NCI-H2171 (cell line): ENCODE measurements around the gene FOXA3.
"Not testable (repeated sequence)": the region's sequence is repeated elsewhere in the genome, so short reads cannot be mapped to it uniquely, and the experiment has no call there.

Source experiments
- DNase-seq: peaks from one replicate; lab custom pipeline; 2025; lab: John Stamatoyannopoulos, UW

The FOXA3 gene

DNA sequence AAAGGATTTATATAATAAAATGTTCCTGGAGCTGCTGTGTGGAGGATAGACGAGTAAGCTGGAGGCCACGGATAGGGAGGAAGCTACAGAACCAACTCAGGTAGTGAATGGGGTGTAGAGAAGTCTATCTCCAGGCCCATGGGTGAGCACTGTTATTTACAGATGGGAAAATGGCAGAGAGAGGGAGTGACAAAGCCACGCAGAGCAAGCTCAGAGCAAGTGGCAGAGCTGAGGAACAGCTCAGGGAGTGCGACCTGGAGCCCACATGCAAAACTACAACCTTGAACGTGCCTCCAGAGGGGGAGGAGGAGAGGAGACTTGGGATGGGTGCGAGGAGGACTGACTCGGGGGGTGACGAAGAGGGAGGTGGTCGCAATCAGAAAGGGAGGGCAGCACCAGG is 35.6 kb upstream of the FOXA3 start:
- no peak for DNase-seq

DNA sequence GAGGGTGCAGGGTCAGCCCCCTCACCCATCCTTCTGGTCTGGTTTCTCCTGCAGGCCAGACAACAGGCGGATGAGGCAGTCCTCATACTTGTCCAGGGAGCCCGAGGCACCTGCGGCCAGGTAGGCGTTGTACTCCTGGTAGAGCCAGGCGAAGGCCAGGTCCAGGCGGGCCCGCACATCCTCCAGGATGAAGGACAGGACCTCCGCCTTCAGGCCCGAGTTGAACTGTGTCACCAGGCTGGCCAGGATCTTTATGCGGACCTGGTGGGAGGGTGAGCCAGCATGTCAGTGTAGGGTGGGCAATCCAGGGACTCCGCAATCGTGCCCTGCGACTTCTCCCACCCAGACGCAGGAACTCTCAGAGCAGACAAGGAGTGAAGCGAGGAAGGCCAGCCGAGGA is 35.2 kb upstream of the FOXA3 start:
- no peak for DNase-seq

DNA sequence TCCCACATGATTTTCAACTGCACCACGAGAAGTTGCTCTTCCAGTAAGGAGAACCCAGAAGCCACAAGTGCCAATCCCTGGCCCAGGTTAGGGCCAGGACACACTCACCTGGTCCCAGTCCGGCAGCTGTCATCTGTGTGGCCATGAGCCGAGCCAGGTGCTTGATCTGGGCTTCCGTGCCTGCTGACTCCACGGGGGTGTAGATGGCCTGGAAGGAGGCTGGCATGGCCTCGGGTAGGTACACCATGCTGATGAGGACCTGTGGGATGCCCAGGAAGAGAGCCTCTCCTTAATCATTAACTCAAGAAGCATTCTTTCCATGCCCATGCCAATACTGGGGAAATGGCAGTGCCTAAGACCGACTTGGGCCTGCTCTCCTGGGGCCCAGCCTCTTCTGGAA is 29.2 kb upstream of the FOXA3 start:
- no peak for DNase-seq

DNA sequence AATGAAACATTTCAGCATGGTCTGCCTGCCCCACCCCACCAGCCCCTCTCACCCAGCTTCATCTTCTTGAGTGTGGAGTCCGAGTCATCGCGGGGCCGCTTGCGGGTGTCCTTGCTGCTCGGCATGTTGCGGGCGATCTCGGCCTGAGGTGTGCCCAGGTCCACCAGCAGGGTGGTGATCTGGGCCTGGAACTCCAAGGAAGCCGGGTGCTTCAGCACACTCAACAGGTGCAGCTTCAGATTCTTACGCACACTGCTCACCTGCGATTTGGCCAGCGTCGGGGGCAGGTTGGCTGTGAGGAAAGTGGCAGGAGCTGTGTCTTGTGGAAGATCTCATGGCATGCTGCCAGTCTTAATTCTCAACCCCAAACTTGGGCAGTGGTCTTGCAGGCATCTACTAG is 21.9 kb upstream of the FOXA3 start:
- no peak for DNase-seq

DNA sequence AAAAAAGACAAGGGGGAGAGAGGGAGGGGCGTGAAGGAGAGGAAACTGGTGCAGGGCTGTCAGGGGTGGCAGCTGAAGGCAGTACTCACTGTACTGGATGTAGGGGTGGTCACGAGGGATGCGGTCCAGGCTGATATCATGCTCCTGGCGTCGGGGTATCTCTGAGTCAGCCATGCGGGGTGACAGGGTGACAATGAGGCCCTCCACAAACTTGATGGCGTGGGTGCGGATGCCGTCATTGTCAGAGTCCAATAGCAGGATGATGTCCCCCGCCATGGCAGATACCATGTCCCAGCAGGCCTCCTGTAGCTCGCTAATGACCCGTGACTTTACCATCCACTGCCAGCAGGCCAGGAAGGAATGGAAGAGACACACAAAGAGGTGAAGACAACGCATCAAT is 16.5 kb upstream of the FOXA3 start:
- DNase-seq, result no peak

DNA sequence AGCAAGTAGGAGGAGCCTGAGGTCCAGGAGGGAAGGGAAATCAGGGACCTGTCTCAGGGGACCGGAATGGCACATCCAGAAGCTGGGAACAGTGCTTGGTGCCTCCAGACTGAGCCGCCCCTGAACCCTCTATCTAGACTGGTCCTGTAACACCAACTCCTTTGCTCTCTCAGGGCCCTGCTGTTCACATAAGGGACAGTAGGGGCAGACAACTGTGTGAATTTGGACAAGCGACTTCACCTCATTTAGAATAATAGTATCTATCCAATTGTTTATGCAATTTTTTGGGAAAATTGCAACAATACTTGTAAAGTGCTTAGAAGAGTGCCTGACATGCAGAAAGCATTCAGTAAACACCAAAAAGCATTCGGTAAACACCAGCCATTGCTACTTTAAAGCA is 15.2 kb upstream of the FOXA3 start:
- DNase-seq, result no peak

DNA sequence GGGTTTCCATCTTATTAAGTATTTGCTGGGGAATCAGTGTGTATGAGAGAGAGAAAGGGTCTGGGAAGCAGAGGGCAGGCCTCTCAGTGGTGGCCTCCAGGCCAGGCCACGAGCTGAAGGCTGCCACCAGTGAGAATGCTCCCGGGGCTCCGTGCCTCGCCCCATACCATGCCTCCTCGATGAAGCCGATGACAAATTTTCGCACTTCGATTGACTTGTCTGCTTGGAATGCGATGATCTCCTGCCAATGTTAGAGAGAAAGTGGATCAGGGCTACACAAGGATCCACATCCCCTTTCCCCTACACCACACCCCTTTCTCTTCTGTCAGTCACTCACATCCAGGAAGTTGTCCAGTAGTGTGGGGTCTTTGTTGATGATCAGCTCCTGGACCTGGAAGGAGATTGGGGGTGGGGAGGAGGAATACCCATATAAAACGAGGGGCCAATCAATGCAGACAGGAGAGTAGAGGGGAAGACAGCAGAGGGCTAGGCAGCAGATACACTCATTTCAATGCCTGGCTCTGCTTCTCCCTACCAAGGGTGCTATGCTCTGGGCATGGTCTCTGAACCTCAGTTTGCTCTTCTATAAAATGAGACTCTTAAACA is 11.9 kb upstream of the FOXA3 start:
- no peak for DNase-seq

DNA sequence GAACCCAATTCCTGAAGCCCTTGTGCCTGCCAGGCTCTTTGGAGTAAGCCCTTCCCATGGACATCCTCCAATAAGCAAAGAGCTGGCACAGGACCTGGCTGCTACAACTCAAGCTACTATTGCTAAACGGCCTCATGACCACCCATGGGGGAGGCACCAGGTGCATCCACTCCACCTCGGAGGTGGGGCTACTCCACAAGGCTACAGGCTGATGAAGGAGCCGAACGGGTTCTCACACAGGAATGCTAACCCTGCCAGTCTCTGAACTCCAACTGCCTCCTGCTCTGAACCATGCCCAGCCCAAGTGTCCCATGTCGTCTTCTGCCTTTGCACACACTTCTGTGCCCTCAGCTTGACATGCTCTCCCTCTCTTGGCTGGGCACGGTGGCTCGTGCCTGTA is 11.1 kb upstream of the FOXA3 start:
- no peak for DNase-seq

DNA sequence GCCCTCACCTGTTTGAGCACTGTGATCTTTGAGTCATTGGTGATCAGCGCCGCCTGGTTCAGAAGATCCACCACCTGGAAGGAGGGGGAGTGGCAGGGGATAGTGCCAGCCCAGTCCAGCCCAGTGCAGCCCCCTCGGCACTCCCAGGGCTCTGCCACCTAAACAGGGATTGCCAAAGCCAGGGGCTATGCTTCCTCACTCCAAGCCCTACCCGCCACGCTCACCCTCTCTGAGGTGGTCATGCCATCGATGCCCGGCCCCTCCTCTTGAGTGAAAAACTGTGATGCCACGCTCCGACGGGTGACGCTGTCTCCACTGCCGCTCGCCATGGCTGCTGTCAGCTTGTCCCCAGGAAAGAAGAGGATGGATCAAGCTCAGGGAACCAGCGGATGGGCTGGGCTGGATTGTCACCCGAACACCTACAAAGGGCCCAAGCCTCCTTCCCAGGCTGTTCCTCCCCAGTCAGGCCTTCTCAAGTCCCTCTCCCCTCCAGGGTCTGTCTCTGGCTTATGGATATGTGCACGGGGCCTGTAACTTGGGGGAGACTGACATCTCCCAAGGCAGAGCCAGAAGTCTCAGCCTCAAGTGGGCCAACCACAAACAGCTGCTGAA is 9.9 kb upstream of the FOXA3 start:
- DNase-seq, result no peak

DNA sequence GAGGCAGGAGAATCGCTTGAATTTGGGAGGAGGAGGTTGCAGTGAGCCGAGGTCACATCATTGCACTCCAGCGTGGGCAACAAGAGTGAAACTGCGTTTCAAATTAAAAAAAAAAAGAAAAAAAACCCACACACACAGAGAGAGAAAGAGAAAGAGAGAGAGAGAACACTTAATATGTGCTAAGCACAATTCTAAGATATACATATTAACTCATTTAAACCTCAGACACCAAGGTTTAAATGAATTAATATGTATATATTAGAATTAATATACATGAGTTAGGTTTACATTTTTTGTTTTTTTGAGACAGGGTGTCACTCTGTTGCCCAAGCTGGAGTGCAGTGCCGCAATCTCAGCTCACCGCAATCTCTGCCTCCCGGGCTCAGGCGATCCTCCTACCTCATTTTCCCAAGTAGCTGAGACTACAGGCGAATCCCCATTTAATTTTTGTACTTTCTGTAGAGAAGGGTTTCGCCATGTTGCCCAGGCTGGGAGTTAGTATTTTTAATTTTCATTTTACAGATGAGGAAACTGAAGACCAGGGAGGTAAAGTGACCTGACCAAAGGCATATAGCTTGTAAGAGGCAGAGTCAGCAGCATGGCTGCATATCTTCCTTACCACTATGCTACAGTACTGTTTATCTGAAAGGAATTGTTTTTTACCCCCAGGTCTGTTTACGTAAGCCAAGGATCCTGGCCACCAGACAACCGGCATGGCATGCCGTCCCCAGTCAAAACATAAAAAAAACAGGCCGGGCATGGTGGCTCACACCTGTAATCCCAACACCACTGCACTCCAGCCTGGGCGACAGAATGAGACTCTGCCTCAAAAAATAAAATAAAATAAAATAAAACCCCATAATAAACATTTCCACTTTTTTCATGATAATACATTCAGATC is 3.5 kb upstream of the FOXA3 start:
- DNase-seq, result no peak

DNA sequence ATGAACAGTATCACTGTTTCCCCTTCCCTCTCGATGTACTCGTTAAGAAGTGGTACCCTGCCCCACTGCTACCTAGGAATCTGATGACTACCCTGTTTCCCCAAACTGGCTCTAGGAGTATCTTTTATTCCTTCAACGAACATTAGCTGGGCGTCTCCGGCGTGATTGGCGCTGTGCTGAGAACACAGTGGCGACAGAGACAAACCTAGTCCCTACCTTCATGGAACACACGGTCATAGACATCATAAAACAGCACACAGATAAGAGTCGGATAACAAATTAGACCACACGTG is 1.9 kb upstream of the FOXA3 start:
- DNase-seq, result no peak

DNA sequence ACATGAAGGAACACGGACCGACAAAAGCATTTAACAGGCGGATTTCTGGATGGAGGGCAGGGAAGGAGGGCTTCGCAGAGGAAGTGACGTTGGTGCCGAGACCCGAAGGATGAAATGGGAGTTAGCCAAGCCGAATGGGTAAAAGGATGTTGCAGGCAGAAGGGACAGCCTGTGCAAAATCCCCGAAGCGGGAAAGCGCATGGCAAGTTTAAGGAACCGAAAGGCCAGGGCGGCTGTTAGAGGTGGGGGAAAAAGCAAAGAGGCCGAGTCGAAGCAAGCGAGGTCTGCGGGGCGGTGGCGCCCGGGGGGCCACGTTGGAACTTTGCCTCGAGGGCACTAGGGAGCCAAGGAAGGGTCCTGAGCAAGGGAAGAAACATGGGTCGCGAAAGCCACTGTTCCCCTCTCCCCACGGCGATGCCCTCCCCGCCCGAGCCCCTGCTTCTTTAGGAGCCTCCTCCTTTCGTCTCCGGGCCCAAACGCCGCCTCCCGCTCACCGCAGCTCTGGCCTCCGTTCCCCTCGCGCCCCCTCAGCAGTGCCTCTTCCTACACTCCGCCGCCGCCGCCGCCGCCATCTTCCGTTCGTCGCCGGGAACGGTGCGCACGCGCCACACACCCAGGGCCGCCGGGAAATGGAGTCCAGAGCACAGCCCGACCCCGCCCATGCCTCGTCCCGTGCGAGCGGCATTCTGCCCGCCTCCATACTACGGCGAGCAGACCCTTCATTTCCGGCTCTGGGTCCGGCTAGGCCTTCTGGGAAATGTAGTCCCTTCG is 1.4 kb upstream of the FOXA3 start, which contains the start of gene SYMPK:
Gene SYMPK, minus strand, starts transcription at position 584 of the 771 bp plus-strand sequence. CDS start 8,652 bp downstream, outside the sequence.
- DNase-seq, result peak; percentile 97

DNA sequence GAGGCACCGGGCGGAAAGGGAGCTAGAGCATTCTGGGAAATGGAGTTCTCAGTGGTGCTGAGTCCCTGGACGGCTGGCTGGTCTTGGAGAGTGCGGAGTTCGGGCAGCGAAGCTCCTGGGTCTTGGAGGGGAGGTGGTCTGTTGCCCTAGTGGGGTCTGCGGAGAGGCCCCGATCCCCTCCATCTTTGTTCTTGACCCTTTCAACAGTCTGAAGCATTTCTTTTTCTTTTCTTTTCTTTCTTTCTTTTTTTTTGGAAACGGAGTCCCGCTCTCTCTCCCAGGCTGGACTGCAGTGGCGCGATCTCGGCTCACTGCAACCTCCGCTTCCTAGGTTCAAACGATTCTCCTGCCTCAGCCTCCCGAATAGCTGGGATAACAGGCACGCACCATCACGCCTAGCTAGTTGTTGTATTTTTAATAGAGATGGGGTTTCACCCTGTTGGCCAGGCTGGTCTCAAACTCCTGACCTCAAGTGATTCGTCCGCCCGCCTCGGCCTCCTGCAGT is 739 bp upstream of the FOXA3 start:
- DNase-seq, result no peak

DNA sequence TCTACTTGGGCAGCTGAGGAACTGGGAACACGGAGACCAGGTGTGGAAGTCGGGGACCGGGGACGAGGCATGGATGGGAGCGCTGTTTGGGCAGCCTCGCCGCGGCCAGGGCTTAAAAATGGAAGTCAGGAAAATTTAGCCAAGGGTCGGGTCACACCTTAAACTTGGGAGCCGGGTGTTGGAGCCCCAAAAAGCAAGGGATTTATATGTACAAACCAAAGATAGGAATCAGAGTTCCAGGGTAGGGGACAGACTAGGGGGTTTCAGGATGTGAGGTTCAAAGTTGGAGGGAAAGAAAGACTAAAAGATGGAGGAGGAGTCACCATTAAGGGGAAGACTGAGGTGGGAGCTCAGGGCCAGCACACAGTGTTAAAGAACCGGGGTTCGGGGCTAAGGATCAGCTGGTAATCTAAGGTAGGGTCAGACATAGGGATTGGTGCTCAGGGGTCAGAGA is 530 bp downstream of the FOXA3 start:
- DNase-seq, result no peak

DNA sequence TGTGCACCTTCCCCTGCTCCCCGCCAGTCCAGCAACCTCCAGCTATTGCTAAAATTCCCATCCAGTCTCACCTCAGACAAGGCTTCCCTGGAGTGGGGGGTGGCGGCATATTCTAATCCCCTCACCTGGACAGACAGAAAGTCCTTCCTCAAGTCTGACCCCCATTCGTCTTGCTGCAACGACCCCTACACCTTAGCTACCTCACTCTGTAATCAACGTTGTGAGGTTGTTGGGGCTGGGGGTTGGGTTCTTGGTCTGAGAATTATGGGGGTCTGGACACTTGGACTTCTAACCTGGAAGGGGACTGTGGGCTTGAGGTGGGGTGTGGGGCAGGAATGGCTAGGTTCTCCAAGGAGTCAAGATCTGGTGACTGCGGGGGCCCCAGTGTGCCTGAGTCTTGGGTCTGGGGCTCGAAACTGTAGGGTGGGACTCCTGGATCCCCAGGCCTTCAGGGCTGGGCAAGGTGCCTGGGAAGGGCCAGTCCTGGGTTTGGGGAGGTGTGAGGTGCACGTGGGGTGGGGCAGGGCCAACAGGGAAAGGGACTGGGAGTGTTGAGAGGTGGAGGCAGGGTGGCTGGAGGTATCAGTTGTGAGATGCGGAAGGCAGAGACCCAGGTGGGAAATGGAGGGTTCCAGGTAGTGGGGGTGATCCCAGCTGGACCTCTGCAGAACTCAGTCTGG is 1.3 kb downstream of the FOXA3 start:
- no peak for DNase-seq

DNA sequence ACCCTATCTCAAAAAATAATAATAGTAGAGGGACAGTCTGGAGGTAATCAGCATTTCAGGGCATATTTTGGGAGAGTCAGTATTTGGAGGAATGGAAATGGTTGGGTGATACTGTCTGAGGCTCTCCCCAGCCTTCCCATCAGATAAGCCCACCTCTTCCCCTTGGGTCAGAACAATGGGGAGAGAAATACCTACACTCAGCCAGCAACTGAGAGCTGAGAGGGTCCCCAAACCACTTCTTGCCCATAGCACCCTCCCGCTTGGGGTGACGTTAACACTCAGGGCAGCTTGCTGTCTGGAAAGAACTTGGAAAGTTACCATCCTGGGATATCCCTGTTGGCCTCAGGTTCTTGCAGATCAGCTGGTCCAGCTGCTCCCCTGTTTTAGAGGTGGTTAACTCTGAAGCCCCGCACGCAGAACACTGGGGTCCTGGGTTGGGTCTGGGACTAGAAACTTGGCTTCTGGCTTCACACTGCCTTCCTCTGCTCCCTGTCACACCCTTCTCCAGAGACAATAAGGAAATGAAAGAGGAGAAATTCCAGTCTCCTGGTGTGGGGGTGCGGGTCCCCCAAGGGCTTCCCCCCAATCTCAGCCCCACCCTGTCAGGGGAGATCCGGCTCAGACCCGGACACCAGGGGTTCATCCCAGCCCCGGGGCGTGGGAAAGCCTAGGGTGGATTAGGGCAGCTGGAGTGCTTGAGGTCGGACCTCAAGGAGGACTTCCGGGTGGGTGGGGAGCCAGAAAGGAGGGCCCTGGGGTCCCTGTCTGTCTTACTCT is 2.5 kb downstream of the FOXA3 start:
- DNase-seq, result no peak

DNA sequence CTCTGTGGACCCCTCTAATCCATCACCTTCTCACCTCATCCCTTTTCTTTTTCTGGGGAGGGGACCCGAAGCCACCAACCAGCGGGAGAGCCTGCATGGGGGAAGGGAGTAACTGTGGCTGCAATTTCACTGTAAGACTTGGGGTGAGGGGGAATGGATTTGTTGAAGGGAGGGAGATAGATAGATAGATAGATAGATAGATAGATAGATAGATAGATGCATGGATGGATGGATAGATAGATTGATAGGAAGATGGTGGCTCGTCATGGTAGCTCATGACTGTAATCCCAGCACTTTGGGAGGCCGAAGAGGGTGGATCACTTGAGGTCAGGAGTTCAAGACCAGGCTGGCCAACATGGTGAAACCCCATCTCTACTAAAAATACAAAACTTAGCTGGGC is 3.1 kb downstream of the FOXA3 start:
- DNase-seq, result not testable (repeated sequence)

DNA sequence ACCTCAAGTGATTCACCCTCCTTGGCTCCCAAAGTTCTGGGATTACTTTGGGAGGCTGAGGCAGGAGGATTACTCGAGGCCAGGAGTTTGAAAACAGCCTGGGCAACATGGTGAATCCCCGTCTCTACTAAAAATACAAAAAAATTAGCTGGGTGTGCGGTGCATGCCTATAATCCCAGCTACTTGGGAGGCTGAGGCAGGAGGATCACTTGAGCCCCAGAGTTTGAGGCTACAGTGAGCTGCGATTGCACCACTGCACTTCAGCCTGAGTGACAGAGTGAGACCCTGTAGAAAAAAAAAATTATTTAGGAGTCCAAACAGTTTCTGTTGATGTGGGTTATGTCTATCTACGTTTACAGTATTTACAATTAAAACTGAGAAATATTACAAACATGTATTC is 6.7 kb downstream of the FOXA3 start:
- no peak for DNase-seq

DNA sequence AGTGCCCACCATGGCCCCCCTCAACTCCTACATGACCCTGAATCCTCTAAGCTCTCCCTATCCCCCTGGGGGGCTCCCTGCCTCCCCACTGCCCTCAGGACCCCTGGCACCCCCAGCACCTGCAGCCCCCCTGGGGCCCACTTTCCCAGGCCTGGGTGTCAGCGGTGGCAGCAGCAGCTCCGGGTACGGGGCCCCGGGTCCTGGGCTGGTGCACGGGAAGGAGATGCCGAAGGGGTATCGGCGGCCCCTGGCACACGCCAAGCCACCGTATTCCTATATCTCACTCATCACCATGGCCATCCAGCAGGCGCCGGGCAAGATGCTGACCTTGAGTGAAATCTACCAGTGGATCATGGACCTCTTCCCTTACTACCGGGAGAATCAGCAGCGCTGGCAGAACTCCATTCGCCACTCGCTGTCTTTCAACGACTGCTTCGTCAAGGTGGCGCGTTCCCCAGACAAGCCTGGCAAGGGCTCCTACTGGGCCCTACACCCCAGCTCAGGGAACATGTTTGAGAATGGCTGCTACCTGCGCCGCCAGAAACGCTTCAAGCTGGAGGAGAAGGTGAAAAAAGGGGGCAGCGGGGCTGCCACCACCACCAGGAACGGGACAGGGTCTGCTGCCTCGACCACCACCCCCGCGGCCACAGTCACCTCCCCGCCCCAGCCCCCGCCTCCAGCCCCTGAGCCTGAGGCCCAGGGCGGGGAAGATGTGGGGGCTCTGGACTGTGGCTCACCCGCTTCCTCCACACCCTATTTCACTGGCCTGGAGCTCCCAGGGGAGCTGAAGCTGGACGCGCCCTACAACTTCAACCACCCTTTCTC is 8.2 kb downstream of the FOXA3 start:
- no peak for DNase-seq

DNA sequence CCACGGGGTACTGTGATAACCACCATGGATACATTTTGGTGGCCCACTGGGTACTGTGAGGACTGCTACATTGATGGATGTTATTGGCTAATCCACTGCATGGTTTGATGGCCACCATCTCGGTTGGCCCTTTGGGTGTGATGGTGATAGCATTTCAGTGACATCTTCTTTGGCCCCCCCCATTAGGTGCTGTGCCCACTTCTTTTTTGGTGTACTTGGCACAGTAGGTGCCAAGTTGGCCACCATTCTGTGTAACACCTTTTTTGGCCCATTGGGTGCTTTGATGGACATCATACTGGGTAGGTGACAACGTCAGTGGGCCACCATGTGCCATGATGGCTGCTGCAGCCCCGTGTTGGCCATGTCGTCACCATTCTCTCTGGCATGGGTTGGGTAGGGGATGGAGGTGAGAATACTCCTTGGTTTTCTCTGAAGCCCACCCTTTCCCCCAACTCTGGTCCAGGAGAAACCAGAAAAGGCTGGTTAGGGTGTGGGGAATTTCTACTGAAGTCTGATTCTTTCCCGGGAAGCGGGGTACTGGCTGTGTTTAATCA is 9.2 kb downstream of the FOXA3 start:
- DNase-seq, result no peak
